CD8-positive, alpha-beta memory T cell (primary cell): ENCODE measurements around the gene RUSF1. TPM values are rescaled to one million over a fixed set of nuclear protein-coding genes. Genes with fewer than 3 reads are reported as not detected.
A peak's percentile ranks its signal among the peaks of the same experiment; 100 is the strongest.
"Not testable (repeated sequence)": the region's sequence is repeated elsewhere in the genome, so short reads cannot be mapped to it uniquely, and the experiment has no call there.

Experiments used
- CTCF ChIA-PET: fragments of 350-600 bp; sonication (Branson Sonifier 250); formaldehyde crosslinking; loops from one replicate; lab custom pipeline; 2021; ENCODE audit warnings: antibody characterized with exemption; lab: Charles Lee
- POLR2A ChIA-PET: fragments of 350-600 bp; sonication (Branson Sonifier 250); formaldehyde crosslinking; loops from one replicate; lab custom pipeline; 2021; ENCODE audit warnings: antibody characterized with exemption; lab: Charles Lee
- DNase-seq, 5 donors: peaks; one replicate each; pipeline versions ENCODE4 v3.0.0 to v3.0.0-alpha.2; 2020 to 2022; ENCODE audit warnings: mixed read lengths in 1 of 5
- H3K27ac ChIP-seq: one replicate; pipeline ENCODE4 v1.7.0; 2013; ENCODE audit warnings: low read depth, mild to moderate bottlenecking, low read length, moderate library complexity
- H3K27me3 ChIP-seq: 2 replicates; pipeline ENCODE4 v1.7.0; 2013; ENCODE audit warnings: low read length, mild to moderate bottlenecking; ENCODE audit not compliant: insufficient read depth, poor library complexity, severe bottlenecking
- H3K36me3 ChIP-seq: 2 replicates; pipeline ENCODE4 v1.7.0; 2013; ENCODE audit warnings: mild to moderate bottlenecking, low read length, moderate library complexity; ENCODE audit not compliant: insufficient read depth
- H3K4me1 ChIP-seq: 2 replicates; pipeline ENCODE4 v1.7.0; 2013; ENCODE audit warnings: mild to moderate bottlenecking, low read length, moderate library complexity; ENCODE audit not compliant: insufficient read depth
- H3K4me3 ChIP-seq: 2 replicates; pipeline ENCODE4 v1.7.0; 2013; ENCODE audit warnings: mild to moderate bottlenecking, low read length
- H3K9me3 ChIP-seq: 2 replicates; pipeline ENCODE4 v1.7.0; 2013; ENCODE audit warnings: mild to moderate bottlenecking, low read length
- H3K27ac Mint-ChIP-seq, 8 donors: one replicate each; pipeline ENCODE4 v1.8.0; 2020 to 2021; ENCODE audit warnings: mixed read lengths in 8 of 8, mild to moderate bottlenecking in 6 of 8, inconsistent platforms in 3 of 8, moderate library complexity in 3 of 8
- H3K27me3 Mint-ChIP-seq, 2 donors: one replicate each; pipeline ENCODE4 v1.8.0; 2020 to 2021; ENCODE audit warnings: mixed read lengths in 2 of 2, mild to moderate bottlenecking in 1 of 2, moderate library complexity in 1 of 2
- H3K36me3 Mint-ChIP-seq, 3 donors: one replicate each; pipeline ENCODE4 v1.8.0; 2020 to 2021; ENCODE audit warnings: mixed read lengths in 3 of 3, inconsistent platforms in 1 of 3, mild to moderate bottlenecking in 1 of 3
- H3K4me1 Mint-ChIP-seq, 3 donors: one replicate each; pipeline ENCODE4 v1.8.0; 2020 to 2021; ENCODE audit warnings: mixed read lengths in 3 of 3, inconsistent platforms in 1 of 3, mild to moderate bottlenecking in 1 of 3
- H3K4me3 Mint-ChIP-seq, 7 donors: one replicate each; pipeline ENCODE4 v1.8.0; 2020 to 2021; ENCODE audit warnings: mixed read lengths in 7 of 7, mild to moderate bottlenecking in 6 of 7, moderate library complexity in 4 of 7, inconsistent platforms in 2 of 7
- H3K9me3 Mint-ChIP-seq, 5 donors: one replicate each; pipeline ENCODE4 v1.8.0; 2020 to 2022; ENCODE audit warnings: mixed read lengths in 5 of 5, mild to moderate bottlenecking in 3 of 5, moderate library complexity in 2 of 5, inconsistent platforms in 1 of 5
- polyA plus RNA-seq: library from polyadenylated mRNA; unstranded; fragments of 300-500 nt; fragmentation: Illumina TruSeq; gene quantifications from one replicate; pipeline ENCODE4 v1.2.3, GENCODE V29; 2021
- total RNA-seq, 2 experiments: library from RNA; stranded (reverse); gene quantifications; one replicate each; pipeline ENCODE4 v1.2.3, GENCODE V29; 2021

The RUSF1 gene
- total and polyA plus RNA-seq, 3 experiments from 2014 or later, result 22.2 to 46.1 (median 44.4) TPM

DNA sequence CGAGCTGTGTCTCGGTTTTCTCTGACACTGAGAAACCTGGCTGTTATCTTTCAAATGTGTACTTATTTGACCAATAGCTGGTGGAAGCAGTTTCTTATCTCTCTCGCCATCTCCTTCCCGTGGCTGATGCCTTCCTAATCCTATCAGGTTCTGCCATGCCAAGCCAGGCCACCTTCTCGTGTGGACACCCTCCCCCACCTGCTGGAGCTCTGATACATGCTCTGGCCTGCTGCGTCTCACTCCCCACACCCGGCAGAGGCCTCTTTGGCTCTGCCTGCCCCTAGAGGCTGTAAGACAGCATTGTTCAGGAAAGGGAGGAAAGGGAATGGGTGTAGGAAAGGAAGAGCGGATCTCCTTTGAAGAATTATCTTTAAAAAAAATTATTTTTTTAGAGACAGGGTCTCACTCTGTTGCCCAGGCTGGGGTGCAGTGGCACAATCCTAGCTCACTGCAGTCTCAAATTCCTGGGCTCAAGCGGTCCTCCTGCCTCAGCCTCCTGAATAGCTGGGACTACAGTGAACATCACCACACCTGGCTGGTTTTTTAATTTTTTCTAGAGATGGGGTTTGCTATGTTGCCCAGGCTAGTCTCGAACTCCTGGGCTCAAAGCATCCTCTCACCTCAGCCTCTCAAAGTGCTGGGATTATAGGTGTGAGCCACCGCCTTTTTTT, 56.4 kb downstream of the RUSF1 start:
- CTCF ChIA-PET, result interaction anchor here (1.0 to 1.5 kb wide), 5 partner anchors 9 to 417 kb away, joined by 3 to 12 read pairs (median 4); partner anchors contain the start of gene ZNF843
- H3K9me3 Mint-ChIP-seq, result no peaks in the 10 kb centered on the region

DNA sequence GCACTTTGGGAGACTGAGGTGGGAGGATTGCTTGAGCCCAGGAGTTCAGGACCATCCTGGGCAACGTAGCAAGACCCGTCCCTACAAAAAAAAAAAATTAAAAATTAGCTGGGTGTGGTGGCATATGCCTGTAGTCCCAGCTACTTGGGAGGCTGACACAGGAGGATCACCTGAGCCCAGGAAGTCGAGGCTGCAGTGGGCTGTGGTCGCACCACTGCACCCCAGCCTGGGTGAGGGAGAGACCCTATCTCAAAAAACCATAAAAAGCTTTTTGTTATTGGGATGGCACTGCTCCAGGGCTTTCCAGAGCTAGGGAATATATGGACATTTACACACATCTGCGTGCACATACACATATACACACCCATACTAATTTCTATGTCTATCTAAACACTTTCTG, 57.0 kb downstream of the RUSF1 start:
- Histone ChIP-seq H3K4me1 (peaks cover 12% of the 10 kb centered on the region), H3K27ac (no peak overlapping the region), H3K27me3 (no peaks in the 10 kb centered on the region), H3K36me3 (no peaks in the 10 kb centered on the region), H3K9me3 (no peaks in the 10 kb centered on the region), H3K4me3 (no peak overlapping the region)
- H3K4me3 Mint-ChIP-seq, result no peak overlapping the region
- H3K27me3 Mint-ChIP-seq, result no peaks in the 10 kb centered on the region
- ChIA-PET POLR2A (interaction anchor here (1.0 kb wide), 1 partner anchor 422 kb away, joined by 6 read pairs; the partner anchor contains the start of gene ZNF267), CTCF (interaction anchor here (1.0 to 1.5 kb wide), 5 partner anchors 8 to 417 kb away, joined by 3 to 12 read pairs (median 4); partner anchors contain the start of gene ZNF843)
- DNase-seq, result no peak
- no peaks in the 10 kb centered on the region for H3K9me3 Mint-ChIP-seq
- H3K4me1 Mint-ChIP-seq, result peaks cover 23 to 36% (median 33%) of the 10 kb centered on the region in 3 donors
- peak overlapping the region in 3 of 8 donors; percentile 1 to 74 (median 19) for H3K27ac Mint-ChIP-seq
- peaks cover 0 to 9% (median 4%) of the 10 kb centered on the region in 3 donors for H3K36me3 Mint-ChIP-seq

More for the DNA sequence above, 56.4 kb downstream of the RUSF1 start:
- no peaks in the 10 kb centered on the region for H3K9me3 ChIP-seq
- H3K36me3 ChIP-seq, result no peaks in the 10 kb centered on the region
- peaks cover 16% of the 10 kb centered on the region for H3K4me1 ChIP-seq
- no peak for DNase-seq
- H3K4me3 ChIP-seq, result no peak overlapping the region
- Mint-ChIP-seq H3K36me3 (peaks cover 0 to 9% (median 4%) of the 10 kb centered on the region in 3 donors), H3K4me1 (peaks cover 25 to 41% (median 39%) of the 10 kb centered on the region in 3 donors), H3K4me3 (no peak overlapping the region), H3K27ac (peak overlapping the region in 5 of 8 donors; percentile 19 to 95 (median 54)), H3K27me3 (no peaks in the 10 kb centered on the region)
- H3K27me3 ChIP-seq, result no peaks in the 10 kb centered on the region
- H3K27ac ChIP-seq, result no peak overlapping the region
- POLR2A ChIA-PET, result interaction anchor here (1.0 kb wide), 1 partner anchor 422 kb away, joined by 6 read pairs; the partner anchor contains the start of gene ZNF267

DNA sequence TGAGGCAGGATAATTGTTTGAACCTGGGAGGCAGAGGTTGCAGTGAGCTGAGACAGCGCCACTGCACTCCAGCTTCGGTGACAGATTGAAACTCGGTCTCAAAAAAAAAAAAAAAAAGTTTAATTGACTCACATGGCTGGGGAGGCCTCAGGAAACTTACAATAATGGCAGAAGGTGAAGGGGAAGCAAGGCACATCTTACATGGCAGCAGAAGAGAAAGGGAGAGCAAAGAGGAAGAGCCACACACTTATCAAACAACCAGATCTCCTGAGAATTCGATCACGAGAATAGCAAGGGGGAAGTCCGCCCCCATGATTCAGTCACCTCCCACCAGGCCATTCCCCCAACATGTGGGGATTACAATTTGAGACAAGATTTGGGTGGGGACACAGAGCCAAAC, 62.3 kb downstream of the RUSF1 start:
- CTCF ChIA-PET, H3K4me3 Mint-ChIP-seq, H3K27me3 ChIP-seq, H3K27ac ChIP-seq, H3K27me3 Mint-ChIP-seq, DNase-seq, H3K36me3 Mint-ChIP-seq, H3K4me3 ChIP-seq, H3K9me3 Mint-ChIP-seq, H3K36me3 ChIP-seq, H3K9me3 ChIP-seq, H3K4me1 ChIP-seq, POLR2A ChIA-PET: not testable (repeated sequence)
- peaks cover 6 to 15% (median 11%) of the 10 kb centered on the region in 3 donors for H3K4me1 Mint-ChIP-seq
- H3K27ac Mint-ChIP-seq, result peak overlapping the region in 2 of 8 donors; percentile 3 to 75

DNA sequence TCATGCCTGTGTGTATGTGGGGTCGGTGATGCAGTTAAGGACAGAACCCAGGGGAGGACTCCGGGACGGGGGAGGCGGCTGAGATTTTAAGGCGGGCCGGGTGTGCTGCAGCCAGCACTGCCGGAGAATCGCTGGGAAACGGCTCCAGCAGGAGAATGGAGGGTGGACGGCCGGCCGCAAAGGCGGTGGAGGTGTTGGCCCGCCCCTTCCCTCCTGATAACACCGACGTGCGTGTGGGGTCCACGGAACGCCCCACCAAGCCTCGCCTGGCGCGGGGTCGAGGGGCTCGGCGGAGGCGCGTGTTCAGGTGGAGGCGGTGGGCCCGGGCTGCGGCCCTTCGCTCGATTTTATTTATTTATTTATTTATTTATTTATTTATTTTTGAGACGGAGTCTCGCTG, 66.2 kb downstream of the RUSF1 start:
- no peak overlapping the region for H3K4me3 ChIP-seq
- peak overlapping the region; percentile 66 to 84 (median 78) for H3K4me3 Mint-ChIP-seq
- POLR2A ChIA-PET, result interaction anchor here (0.8 to 1.8 kb wide), 2 partner anchors 17 to 262 kb away, joined by 4 to 6 read pairs; partner anchors contain the start of gene FUS
- no peaks in the 10 kb centered on the region for H3K27me3 ChIP-seq
- H3K27me3 Mint-ChIP-seq, result peaks cover 0 to 3% of the 10 kb centered on the region in 2 donors
- no peaks in the 10 kb centered on the region for H3K36me3 ChIP-seq
- peak overlapping the region in 2 of 8 donors; percentile 58 to 59 for H3K27ac Mint-ChIP-seq
- no peaks in the 10 kb centered on the region for H3K4me1 ChIP-seq
- H3K9me3 Mint-ChIP-seq, result no peaks in the 10 kb centered on the region
- H3K4me1 Mint-ChIP-seq, result peaks cover 12 to 19% (median 18%) of the 10 kb centered on the region in 3 donors
- no peaks in the 10 kb centered on the region for H3K9me3 ChIP-seq
- CTCF ChIA-PET, result interaction anchor here (0.7 to 3.3 kb wide), 13 partner anchors 9 to 490 kb away, joined by 3 to 24 read pairs (median 4); partner anchors contain the start of genes ARMC5 and HSD3B7
- peaks cover 0 to 2% (median 0%) of the 10 kb centered on the region in 3 donors for H3K36me3 Mint-ChIP-seq
- no peak for DNase-seq
- H3K27ac ChIP-seq, result no peak overlapping the region

DNA sequence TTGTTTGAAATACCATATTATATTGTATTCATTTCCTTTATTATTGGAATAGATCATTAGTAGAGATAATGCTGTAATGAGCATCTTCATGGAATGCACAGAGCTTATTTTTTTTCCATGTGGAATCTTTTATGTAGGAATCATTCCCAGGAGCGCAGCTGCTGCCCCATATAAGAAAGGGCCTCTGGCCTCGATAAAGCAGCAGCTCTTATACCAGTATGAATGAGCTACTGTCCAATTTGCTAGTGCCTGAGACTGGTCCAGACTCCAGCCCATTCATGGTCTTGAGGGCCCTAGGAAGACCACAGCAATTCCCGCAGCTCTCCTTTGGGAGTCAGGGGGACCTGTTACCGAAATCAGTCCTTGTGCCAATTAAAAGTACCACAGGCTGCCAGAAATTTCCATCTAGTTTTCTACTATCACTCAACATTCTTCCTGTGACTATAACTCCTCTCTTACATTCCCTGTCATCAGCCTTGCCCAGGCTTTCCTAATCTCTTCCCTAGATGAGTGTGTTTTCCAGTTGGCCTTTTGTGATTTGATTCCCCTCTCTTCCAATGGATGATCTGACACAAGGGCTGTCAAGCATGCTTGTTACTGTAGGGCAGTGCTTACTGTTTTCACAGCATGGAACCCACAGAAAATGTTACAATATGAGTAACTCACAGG, 67.5 kb downstream of the RUSF1 start:
- Mint-ChIP-seq H3K4me1 (peaks cover 12 to 19% (median 18%) of the 10 kb centered on the region in 3 donors), H3K27me3 (peaks cover 0 to 3% of the 10 kb centered on the region in 2 donors), H3K27ac (peak overlapping the region in 1 of 8 donors; percentile 2), H3K4me3 (peak overlapping the region in 3 of 7 donors; percentile 34 to 84 (median 40)), H3K36me3 (peaks cover 0 to 2% (median 0%) of the 10 kb centered on the region in 3 donors), H3K9me3 (no peaks in the 10 kb centered on the region)
- Histone ChIP-seq H3K36me3 (no peaks in the 10 kb centered on the region), H3K27me3 (no peaks in the 10 kb centered on the region), H3K4me3 (no peak overlapping the region), H3K9me3 (no peaks in the 10 kb centered on the region), H3K27ac (no peak overlapping the region), H3K4me1 (no peaks in the 10 kb centered on the region)
- no peak for DNase-seq
- ChIA-PET POLR2A (no interaction called here), CTCF (interaction anchor here (1.6 to 3.3 kb wide), 3 partner anchors 9 to 458 kb away, joined by 3 to 17 read pairs (median 3); no protein-coding TSS in a partner anchor)

DNA sequence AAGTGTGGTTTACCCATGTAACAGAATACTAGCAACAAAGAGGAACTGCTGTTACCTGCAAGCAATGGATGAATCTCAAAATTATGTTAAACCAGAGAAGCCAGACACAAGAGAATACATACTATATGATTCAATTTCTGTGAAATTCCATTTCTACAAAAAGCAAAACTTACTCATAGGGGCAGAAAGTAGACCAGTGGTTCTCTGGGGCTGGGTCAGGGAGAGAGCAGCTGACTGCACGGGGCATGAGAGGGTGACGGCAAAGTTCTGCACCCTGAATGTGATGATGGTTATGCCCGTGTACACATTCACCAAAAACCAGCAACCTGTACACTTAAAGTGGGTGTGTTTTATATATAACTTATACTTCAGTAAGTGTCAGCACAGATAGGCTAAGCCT, 68.7 kb downstream of the RUSF1 start:
- Mint-ChIP-seq H3K4me1 (peaks cover 12 to 19% (median 18%) of the 10 kb centered on the region in 3 donors), H3K36me3 (peaks cover 0 to 2% (median 0%) of the 10 kb centered on the region in 3 donors), H3K27me3 (peaks cover 0 to 1% of the 10 kb centered on the region in 2 donors), H3K9me3 (no peaks in the 10 kb centered on the region), H3K4me3 (peak overlapping the region in 1 of 7 donors; percentile 55), H3K27ac (no peak overlapping the region)
- H3K27me3 ChIP-seq, result no peaks in the 10 kb centered on the region
- H3K9me3 ChIP-seq, result no peaks in the 10 kb centered on the region
- H3K36me3 ChIP-seq, result no peaks in the 10 kb centered on the region
- ChIA-PET POLR2A (no interaction called here), CTCF (no interaction called here)
- H3K27ac ChIP-seq, result no peak overlapping the region
- H3K4me1 ChIP-seq, result no peaks in the 10 kb centered on the region
- DNase-seq, result no peak
- H3K4me3 ChIP-seq, result no peak overlapping the region
